Measurements from ENCODE around the gene RHOF.

DNA sequence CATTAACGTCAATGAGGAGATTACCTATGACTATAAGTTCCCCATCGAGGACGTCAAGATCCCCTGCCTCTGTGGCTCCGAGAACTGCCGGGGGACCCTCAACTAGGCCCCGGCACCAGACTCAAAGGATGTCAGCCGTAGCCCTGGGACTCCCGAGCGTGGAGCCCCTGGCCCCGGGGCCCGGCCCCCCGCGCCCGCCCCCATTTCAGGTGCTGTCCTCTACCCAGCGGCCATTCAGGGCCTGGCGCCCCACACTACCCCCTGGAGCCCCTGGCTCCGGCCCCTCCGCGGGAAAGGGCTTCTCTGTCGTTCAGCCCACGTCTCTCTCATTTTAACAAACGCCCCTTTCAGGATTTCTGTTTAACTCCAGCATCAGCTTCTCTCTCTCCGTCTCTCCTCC, 36.6 kb upstream of the RHOF start:
- TF ChIP-seq RAD21 (IDR thresholded peaks at IDR 0.05; ENCODE audit: low read depth) (no peak), POLR2A (IDR thresholded peaks at IDR 0.05; ENCODE audit: borderline replicate concordance, extremely low read depth, insufficient read depth, insufficient read length) (no peak), TCF7L2 (IDR thresholded peaks at IDR 0.05; ENCODE audit: borderline replicate concordance, extremely low read depth, insufficient read depth, insufficient read length) (no peak), POLR2AphosphoS5 (IDR thresholded peaks at IDR 0.05; ENCODE audit: low read depth, low read length) (no peak)

Measured in HCT116 (cell line).